ENCODE measurements around the gene CHID1. TPM values are rescaled to one million over a fixed set of nuclear protein-coding genes. Genes with fewer than 3 reads are reported as not detected.
A peak's percentile ranks its signal among the peaks of the same experiment; 100 is the strongest.

The CHID1 gene
- total and polyA plus RNA-seq, 2 of the 8 experiments (the other 6 are each of a cell fraction or from before 2014, with no cell fraction given) = 81.2 to 88.5 TPM

DNA sequence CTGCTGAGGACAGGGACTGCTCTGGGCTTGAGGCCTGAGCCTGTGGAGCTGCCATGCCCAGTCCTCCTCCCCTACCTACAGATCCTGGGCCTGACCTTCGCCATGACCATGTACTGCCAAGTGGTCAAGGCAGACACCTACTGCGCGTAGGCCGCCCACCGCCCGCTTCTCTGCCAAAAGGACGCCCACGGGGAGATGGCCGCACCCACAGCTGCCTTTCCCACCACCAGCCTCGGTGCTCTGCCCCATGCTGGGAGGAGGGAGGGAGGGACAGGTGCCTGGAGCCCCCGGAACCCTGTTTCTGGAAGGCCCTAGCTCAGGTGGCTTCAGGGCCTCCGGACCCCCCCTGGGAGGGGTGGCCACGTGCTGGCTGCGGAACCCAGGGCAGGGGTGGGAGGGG, 44.1 kb downstream of the CHID1 start:
- Histone ChIP-seq H3K56ac (replicated peaks; ENCODE audit: insufficient read length, low read depth, low read length) (no peak overlapping the region), H4K5ac (ENCODE audit: insufficient read length, low read depth, low read length) (no peak overlapping the region), H3K4ac (replicated peaks; ENCODE audit: insufficient read length, low read depth, low read length) (no peak overlapping the region), H2BK12ac (ENCODE audit: low read depth, low read length) (no peak overlapping the region), H3K27ac (ENCODE audit: low read depth, low read length) (no peak overlapping the region), H3K14ac (ENCODE audit: insufficient read length) (no peak overlapping the region), H2BK120ac (replicated peaks; ENCODE audit: low read depth, low read length) (no peak overlapping the region), H3K18ac (ENCODE audit: extremely low read depth, low read length) (no peak overlapping the region), H2AK5ac (ENCODE audit: low read depth, low read length) (no peak overlapping the region), H3K36me3 (ENCODE audit: control insufficient read depth in 2 of 4, insufficient read depth in 4 of 4, low read length in 3 of 4) (peaks cover 0 to 4% (median 0%) of the 10 kb centered on the region in 4 experiments; a peak in 3 of 8 replicates), H3K79me2 (ENCODE audit: control insufficient read depth in 1 of 2, insufficient read depth in 2 of 2, low read length in 2 of 2) (no peaks in the 10 kb centered on the region), H3K79me1 (ENCODE audit: low read depth, low read length) (no peaks in the 10 kb centered on the region), H2BK15ac (ENCODE audit: low read length) (no peak overlapping the region), H4K20me1 (replicated peaks in 1 of 2; ENCODE audit: control insufficient read depth in 1 of 2, insufficient read depth in 2 of 2, low read length in 2 of 2) (peaks cover 9 to 39% of the 10 kb centered on the region in 2 experiments), H3K4me2 (ENCODE audit: insufficient read depth in 1 of 2, low read depth in 2 of 2, low read length in 2 of 2) (no peak overlapping the region), H4K8ac (ENCODE audit: extremely low read depth, insufficient read depth, low read length) (no peak overlapping the region), H3K4me1 (replicated peaks in 1 of 4; ENCODE audit: control insufficient read depth in 3 of 4, insufficient read depth in 4 of 4, low read length in 3 of 4) (peaks cover 0 to 36% (median 29%) of the 10 kb centered on the region in 4 experiments; a peak in 6 of 7 replicates), H2AFZ (ENCODE audit: low read length) (no peak overlapping the region), H3K9me3 (ENCODE audit: insufficient read depth in 2 of 2, low read depth in 1 of 2, low read length in 1 of 2) (no peaks in the 10 kb centered on the region), H3K23me2 (ENCODE audit: low read depth, low read length) (no peaks in the 10 kb centered on the region), H3K27me3 (replicated peaks in 1 of 4; ENCODE audit: control insufficient read depth in 3 of 4, extremely low read depth in 1 of 4, insufficient read depth in 3 of 4, low read length in 3 of 4) (no peaks in the 10 kb centered on the region), H3K9ac (replicated peaks in 1 of 4; ENCODE audit: extremely low read depth in 1 of 4, low read depth in 3 of 4, low read length in 3 of 4) (no peak overlapping the region; a peak in 1 of 7 replicates), H4K91ac (replicated peaks; ENCODE audit: insufficient read length, low read length) (no peak overlapping the region), H2BK20ac (ENCODE audit: low read length) (no peak overlapping the region), H3K4me3 (ENCODE audit: extremely low read depth in 1 of 4, insufficient read depth in 2 of 4, low read depth in 3 of 4, low read length in 4 of 4) (no peak overlapping the region), H3K23ac (ENCODE audit: insufficient read length) (no peak overlapping the region), H2BK5ac (ENCODE audit: low read depth, low read length) (no peak overlapping the region)
- no peak for FAIRE-seq
- ChIA-PET CTCF (ENCODE audit: partially characterized antibody) (interaction anchor here (0.7 to 6.3 kb wide), 5 partner anchors 10 to 180 kb away, joined by 3 to 35 read pairs (median 4); no protein-coding TSS in a partner anchor), POLR2A (ENCODE audit: partially characterized antibody) (interaction anchor here (1.3 to 4.8 kb wide), 5 partner anchors 8 to 184 kb away, joined by 3 to 24 read pairs (median 5); no protein-coding TSS in a partner anchor)
- TF ChIP-seq POLR2AphosphoS5 (IDR thresholded peaks at IDR 0.05; ENCODE audit: low read depth, low read length) (peak; percentile 72; the same call in 1 of the 2 replicates), POLR2A (IDR thresholded peaks at IDR 0.05; ENCODE audit: control extremely low read depth in 1 of 2, low read depth in 2 of 2, low read length in 2 of 2) (peak in 1 of 2 experiments; percentile 49; a peak in 1 of 3 replicates)
- TF ChIP-seq, protein P1, sequence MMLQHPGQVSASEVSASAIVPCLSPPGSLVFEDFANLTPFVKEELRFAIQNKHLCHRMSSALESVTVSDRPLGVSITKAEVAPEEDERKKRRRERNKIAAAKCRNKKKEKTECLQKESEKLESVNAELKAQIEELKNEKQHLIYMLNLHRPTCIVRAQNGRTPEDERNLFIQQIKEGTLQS (IDR thresholded peaks at IDR 0.05; ENCODE audit: insufficient read depth, low read depth, low read length) = no peak
- no peak for DNase-seq (ENCODE audit: low read depth in 1 of 2, low spot score in 2 of 2)
- 80% methylated on average over 1 of the region's 14 CpGs; no CpG with 5 or more reads in 1 of the 2 experiments for WGBS, 2 experiments (ENCODE audit: extremely low coverage in 1 of 2, insufficient coverage in 1 of 2, insufficient read length in 1 of 2, insufficient replicate concordance in 2 of 2, low coverage in 1 of 2, low lambda C conversion rate in 2 of 2, missing lambda C conversion rate in 1 of 2)
